NCI-H2081 (cell line): ENCODE measurements around the gene ASTL.

ENCODE experiments used
- DNase-seq, 2 experiments: peaks; one replicate each; lab custom pipeline; 2025; lab: John Stamatoyannopoulos, UW

ASTL gene

DNA sequence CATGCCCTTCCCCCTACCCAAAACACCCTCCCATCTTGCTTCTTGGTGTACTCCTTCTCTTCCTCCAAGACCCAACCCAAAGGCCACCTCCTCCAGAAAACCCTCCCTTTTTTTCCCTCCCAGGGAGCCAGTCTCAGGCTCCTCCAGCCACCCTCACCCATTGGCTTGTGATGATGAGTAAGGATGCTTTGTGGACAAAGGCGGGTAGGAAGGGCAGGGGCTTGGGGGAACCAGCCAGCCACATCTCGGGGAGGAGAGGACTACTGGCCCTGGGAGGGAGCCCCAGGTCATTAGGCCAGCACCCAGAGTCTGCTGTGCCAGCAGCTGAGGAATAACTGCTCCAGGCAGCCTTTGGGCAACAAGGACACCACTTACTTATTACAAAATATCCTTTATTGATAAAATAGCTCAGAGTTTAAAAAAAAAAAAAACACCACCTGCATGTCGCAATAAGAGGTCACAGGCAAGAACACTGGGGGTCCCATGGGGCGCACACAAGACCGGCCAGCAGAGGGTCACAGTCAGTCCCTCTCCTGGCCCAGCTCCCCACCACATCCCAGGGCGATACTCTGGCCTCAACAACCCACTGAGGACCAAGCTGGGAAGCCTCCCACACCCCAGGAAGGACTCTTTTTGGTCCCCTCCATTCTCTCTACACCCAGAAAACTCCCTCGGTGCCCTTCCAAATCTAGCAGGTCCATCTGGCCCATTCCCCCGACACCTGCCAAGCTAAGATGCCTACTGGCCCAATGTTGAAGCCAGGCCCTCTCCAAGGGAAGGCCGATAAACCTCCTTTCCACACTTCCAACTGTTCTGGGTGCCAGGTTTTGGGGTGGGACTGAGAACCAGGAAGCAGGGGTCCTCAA lies 25.6 kb downstream of the ASTL start:
- no peak for DNase-seq

DNA sequence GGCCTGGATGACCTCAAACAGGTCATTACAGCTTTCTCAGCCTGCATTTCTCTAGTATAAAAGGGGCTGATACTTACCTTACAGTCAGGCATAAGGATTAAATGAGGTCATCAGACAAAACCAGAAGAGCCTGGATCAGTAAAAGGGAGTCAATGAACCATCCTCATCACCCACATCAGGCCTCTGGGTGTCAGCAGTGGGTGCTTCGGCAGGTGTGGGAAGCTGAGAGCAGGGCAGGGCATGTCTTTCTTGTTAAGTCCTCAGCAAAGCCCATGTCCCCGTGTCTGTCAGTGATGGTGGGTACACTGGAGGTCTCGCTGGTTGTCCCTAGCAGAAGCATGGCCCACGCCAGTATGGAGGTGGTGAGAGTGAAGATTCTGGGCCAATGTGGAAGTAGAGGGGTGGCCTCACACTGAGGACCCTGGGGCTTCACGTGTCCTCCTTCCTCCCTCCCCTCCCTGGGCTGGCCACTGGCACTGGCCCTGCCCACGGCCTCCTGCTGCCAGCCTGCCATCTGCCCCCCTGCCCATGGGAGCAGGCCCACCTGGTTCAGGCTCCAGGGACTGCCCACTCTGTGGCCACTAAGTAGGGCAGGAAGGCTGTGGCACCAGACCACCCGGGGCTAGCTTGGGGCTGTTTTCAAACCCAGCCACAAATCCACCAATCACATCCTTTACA lies 26.3 kb downstream of the ASTL start:
- DNase-seq, result no peak

GRCh38 chr2:96111257-96111640 lies 27.1 kb downstream of the ASTL start:
- DNase-seq, result no peak

- no peak for DNase-seq
Measured at GRCh38 chr2:96110621-96111256, 27.6 kb downstream of the ASTL start.

DNA sequence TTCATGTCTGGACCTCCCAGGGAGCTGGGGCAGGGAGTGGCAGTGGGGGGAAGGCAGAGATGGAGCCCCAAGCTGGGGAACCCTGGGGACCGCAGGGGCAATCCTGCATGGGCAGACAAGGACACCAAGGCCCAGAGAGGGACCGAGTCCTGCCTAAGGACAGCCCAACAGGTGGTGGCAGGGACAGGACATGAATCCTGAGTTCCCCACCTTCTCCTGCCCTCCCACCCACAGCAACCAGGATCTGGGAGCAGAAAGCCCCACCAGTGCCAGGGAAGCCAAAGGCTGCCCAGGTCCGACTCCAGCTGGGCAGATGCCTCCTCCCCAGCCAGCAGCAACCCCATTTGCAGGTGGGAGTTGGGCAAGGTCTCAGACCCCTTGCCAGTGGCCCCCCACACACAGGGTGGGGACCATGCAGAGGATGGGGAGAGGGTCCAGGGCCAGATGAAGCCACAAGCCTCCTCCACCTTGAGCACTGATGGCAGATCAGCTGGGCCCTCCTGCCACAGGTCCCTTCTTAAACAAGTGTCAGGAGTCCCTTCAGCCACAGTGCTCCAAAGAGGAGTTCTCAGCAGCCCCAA lies 28.3 kb downstream of the ASTL start:
- DNase-seq, result no peak

- no peak for DNase-seq
Measured at GRCh38 chr2:96109361-96109680, 29.0 kb downstream of the ASTL start.

- DNase-seq, result no peak
Measured at GRCh38 chr2:96108541-96109360, 29.6 kb downstream of the ASTL start.

GRCh38 chr2:96108151-96108540 lies 30.2 kb downstream of the ASTL start:
- no peak for DNase-seq

- DNase-seq, result no peak
Measured at GRCh38 chr2:96107708-96108065, 30.6 kb downstream of the ASTL start.

- DNase-seq, result no peak
Measured at GRCh38 chr2:96106991-96107707, 31.2 kb downstream of the ASTL start.

GRCh38 chr2:96105994-96106715 lies 32.1 kb downstream of the ASTL start:
- no peak for DNase-seq

GRCh38 chr2:96105152-96105915 lies 33.0 kb downstream of the ASTL start:
- no peak for DNase-seq

DNA sequence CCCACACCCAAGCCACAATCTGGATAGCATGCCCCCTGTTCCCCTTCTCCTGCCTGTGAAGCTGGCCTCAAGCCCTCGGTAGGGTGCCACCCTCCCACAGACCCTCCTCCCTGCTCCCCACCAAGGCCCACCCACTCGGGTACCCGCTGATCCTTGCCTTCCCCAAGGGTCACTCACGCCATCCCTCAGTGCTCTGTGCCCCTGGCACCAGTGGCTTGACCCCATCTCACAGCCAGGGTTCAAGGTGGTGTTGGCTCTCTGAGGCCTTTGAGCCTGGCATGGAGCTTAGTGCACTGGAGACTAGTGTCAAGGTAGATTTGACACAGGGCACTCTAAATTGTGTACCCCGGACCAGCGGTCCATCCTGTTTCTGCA lies 33.8 kb downstream of the ASTL start:
- DNase-seq, result no peak

- DNase-seq, result no peak
Measured at GRCh38 chr2:96103761-96104486, 34.4 kb downstream of the ASTL start.

GRCh38 chr2:96103187-96103601 lies 35.1 kb downstream of the ASTL start:
- no peak for DNase-seq

- DNase-seq, result no peak
Measured at GRCh38 chr2:96102596-96103186, 35.6 kb downstream of the ASTL start.

GRCh38 chr2:96100893-96101304 lies 37.4 kb downstream of the ASTL start:
- no peak for DNase-seq

DNA sequence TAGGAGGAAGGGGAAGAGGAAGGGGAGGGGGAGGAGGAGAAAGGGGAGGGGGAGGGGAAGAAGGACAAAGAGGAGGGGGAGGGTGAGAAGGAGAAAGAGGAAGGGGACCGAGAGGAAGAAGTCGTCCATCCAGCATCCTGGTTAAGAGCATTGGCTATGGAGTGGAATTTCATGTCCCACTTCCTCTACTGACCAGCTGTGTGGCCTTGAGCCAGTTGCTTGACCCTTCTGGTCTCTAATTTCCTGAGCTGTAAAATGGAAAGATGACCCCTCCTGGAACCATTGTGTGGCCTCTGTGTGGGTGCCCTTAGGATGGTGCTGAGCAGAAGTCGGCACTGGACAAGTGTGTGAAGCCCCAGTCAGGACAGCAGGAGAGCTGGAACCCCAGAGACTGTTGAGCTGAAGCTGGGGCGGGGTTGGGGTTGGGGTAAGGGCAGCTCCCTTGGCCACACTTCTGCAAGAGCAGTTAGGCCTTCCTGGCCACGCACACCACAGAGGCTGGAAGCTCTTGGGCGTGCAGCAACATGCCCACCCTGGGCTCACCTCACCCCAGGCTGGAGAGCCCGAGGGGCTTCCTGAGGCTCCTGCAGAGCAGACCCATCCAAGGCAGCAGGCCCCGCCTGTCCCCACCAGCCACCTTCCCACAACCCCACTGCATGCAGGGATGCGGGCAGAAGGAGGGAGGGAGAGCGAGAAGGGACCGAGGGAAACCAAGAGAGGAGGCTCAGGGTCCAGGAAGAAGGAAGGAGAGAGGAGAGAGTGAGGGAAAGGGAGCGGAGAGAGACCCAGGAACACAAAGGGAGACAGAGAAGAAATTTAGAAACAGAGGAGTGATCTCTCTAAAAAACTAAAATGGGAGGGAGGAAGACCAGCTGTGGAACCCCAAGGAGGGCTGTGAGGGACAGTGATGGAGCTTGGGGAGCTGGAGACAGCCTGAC lies 38.2 kb downstream of the ASTL start:
- DNase-seq, result no peak
